ENCODE data around the gene TCOF1. TPM values are rescaled to one million over a fixed set of nuclear protein-coding genes. Genes with fewer than 3 reads are reported as not detected.

TCOF1 gene
- total RNA-seq, 1 experiment from 2014 or later: 75.3 TPM

GRCh38 chr5:150408231-150408943 is 50.9 kb downstream of the TCOF1 start:
- no peak for TF ChIP-seq CTCF (conservative IDR thresholded peaks at IDR 0.05)
- TF ChIP-seq EZH2 (IDR thresholded peaks at IDR 0.05; ENCODE audit: low read depth): no peak
- Histone ChIP-seq H3K79me2 (ENCODE audit: low read depth) (no peaks in the 10 kb centered on the region), H3K27me3 (ENCODE audit: insufficient read depth, low read depth) (no peaks in the 10 kb centered on the region), H3F3A (ENCODE audit: insufficient read depth, low read depth) (peaks cover 9% of the 10 kb centered on the region; the same call in 1 of the 2 replicates), H3K4me2 (no peak overlapping the region), H4K20me1 (ENCODE audit: insufficient read depth) (no peaks in the 10 kb centered on the region), H3K27ac (no peak overlapping the region), H3K4me1 (replicated peaks; ENCODE audit: insufficient read depth) (peaks cover 6% of the 10 kb centered on the region), H2AFZ (no peak overlapping the region), H3K36me3 (ENCODE audit: low read depth) (no peaks in the 10 kb centered on the region), H3K9me2 (ENCODE audit: insufficient read depth) (no peaks in the 10 kb centered on the region), H3K9me3 (ENCODE audit: insufficient read depth, low read depth) (no peaks in the 10 kb centered on the region), H3K4me3 (no peak overlapping the region)
- intact Hi-C loops (cut with micrococcal nuclease; ENCODE audit: unreplicated experiment): no loop called here
- BruUV-seq (replicated peaks): no TSS peak
- ChIA-PET POLR2A (ENCODE audit: unreplicated experiment) (no interaction called here), CTCF (no interaction called here)
- no peak for DNase-seq

GRCh38 chr5:150409638-150410523 is 52.4 kb downstream of the TCOF1 start:
- Histone ChIP-seq H3K27ac (no peak overlapping the region), H3K4me2 (peak overlapping the region; percentile 58), H3K27me3 (ENCODE audit: insufficient read depth, low read depth) (no peaks in the 10 kb centered on the region), H3K4me1 (replicated peaks; ENCODE audit: insufficient read depth) (peaks cover 6% of the 10 kb centered on the region), H3K36me3 (ENCODE audit: low read depth) (no peaks in the 10 kb centered on the region), H3K79me2 (ENCODE audit: low read depth) (no peaks in the 10 kb centered on the region), H3F3A (ENCODE audit: insufficient read depth, low read depth) (peaks cover 9% of the 10 kb centered on the region; the same call in 1 of the 2 replicates), H3K9me2 (ENCODE audit: insufficient read depth) (no peaks in the 10 kb centered on the region), H4K20me1 (ENCODE audit: insufficient read depth) (no peaks in the 10 kb centered on the region), H3K4me3 (peak overlapping the region; percentile 14; the same call in 1 of the 2 replicates), H3K9me3 (ENCODE audit: insufficient read depth, low read depth) (no peaks in the 10 kb centered on the region), H2AFZ (peak overlapping the region; percentile 5; the same call in 1 of the 2 replicates)
- intact Hi-C loops (cut with micrococcal nuclease; ENCODE audit: unreplicated experiment): no loop called here
- ChIA-PET POLR2A (ENCODE audit: unreplicated experiment) (no interaction called here), CTCF (interaction anchor here (0.5 kb wide), 1 partner anchor 122 kb away, joined by 3 read pairs; no protein-coding TSS in a partner anchor)
- BruUV-seq (replicated peaks): no TSS peak
- TF ChIP-seq EZH2 (IDR thresholded peaks at IDR 0.05; ENCODE audit: low read depth): no peak
- no peak for TF ChIP-seq CTCF (conservative IDR thresholded peaks at IDR 0.05)
- DNase-seq: peak; percentile 75 to 76

- Histone ChIP-seq H3K9me2 (ENCODE audit: insufficient read depth) (no peaks in the 10 kb centered on the region), H4K20me1 (ENCODE audit: insufficient read depth) (no peaks in the 10 kb centered on the region), H3K27me3 (ENCODE audit: insufficient read depth, low read depth) (no peaks in the 10 kb centered on the region), H3K4me2 (peak overlapping the region; percentile 58), H3K4me1 (replicated peaks; ENCODE audit: insufficient read depth) (peaks cover 6% of the 10 kb centered on the region), H2AFZ (0 out of 2 replicates have a peak overlapping the region, but pooled peaks have one; percentile 5), H3K79me2 (ENCODE audit: low read depth) (no peaks in the 10 kb centered on the region), H3K27ac (no peak overlapping the region), H3K36me3 (ENCODE audit: low read depth) (no peaks in the 10 kb centered on the region), H3K9me3 (ENCODE audit: insufficient read depth, low read depth) (no peaks in the 10 kb centered on the region), H3F3A (ENCODE audit: insufficient read depth, low read depth) (peaks cover 9% of the 10 kb centered on the region; the same call in 1 of the 2 replicates), H3K4me3 (no peak overlapping the region)
- no peak for TF ChIP-seq EZH2 (IDR thresholded peaks at IDR 0.05; ENCODE audit: low read depth)
- TF ChIP-seq CTCF (conservative IDR thresholded peaks at IDR 0.05): no peak
- intact Hi-C loops (cut with micrococcal nuclease; ENCODE audit: unreplicated experiment): no loop called here
- CTCF ChIA-PET: interaction anchor here (0.5 to 0.6 kb wide), 3 partner anchors 121 to 583 kb away, joined by 3 to 9 read pairs (median 4); no protein-coding TSS in a partner anchor
- BruUV-seq (replicated peaks): no TSS peak
- POLR2A ChIA-PET (ENCODE audit: unreplicated experiment): interaction anchor here (0.6 kb wide), 2 partner anchors 39 to 54 kb away, joined by 4 to 6 read pairs; no protein-coding TSS in a partner anchor
- DNase-seq: peak; percentile 58 to 69
Measured at GRCh38 chr5:150410524-150411244, 53.2 kb downstream of the TCOF1 start.

All from PC-9 (cell line).